Activated T-helper 17 cell treated with anti-CD3 and anti-CD28 coated beads, Interleukin-2, amount 50 U/mL, for 72 hours (primary cell): ENCODE data around the gene COX10. TPM values are rescaled to one million over a fixed set of nuclear protein-coding genes. Genes with fewer than 3 reads are reported as not detected.
"Not testable (repeated sequence)": the region's sequence is repeated elsewhere in the genome, so short reads cannot be mapped to it uniquely, and the experiment has no call there.

Source experiments
- ATAC-seq: fragments of 150-1000 bp; cut with Tn5 transposase; replicated peaks from 2 replicates; pipeline ENCODE4 v1.10.0; 2021; ENCODE audit warnings: mild to moderate bottlenecking, moderate library complexity
- H3K27ac Mint-ChIP-seq: one replicate; pipeline ENCODE4 v1.8.0; 2022; ENCODE audit warnings: mixed read lengths
- H3K27me3 Mint-ChIP-seq: one replicate; pipeline ENCODE4 v1.8.0; 2022; ENCODE audit warnings: mixed read lengths
- H3K36me3 Mint-ChIP-seq: one replicate; pipeline ENCODE4 v1.8.0; 2022; ENCODE audit warnings: low read depth, mild to moderate bottlenecking, mixed read lengths
- H3K4me1 Mint-ChIP-seq: one replicate; pipeline ENCODE4 v1.8.0; 2022; ENCODE audit warnings: mixed read lengths
- H3K4me3 Mint-ChIP-seq: one replicate; pipeline ENCODE4 v1.8.0; 2022; ENCODE audit warnings: mild to moderate bottlenecking, mixed read lengths
- H3K9me3 Mint-ChIP-seq: one replicate; pipeline ENCODE4 v1.8.0; 2022; ENCODE audit warnings: mixed read lengths
- total RNA-seq, 2 donors: library from RNA; stranded (reverse); gene quantifications; one replicate each; pipeline ENCODE4 v1.2.3, GENCODE V29; 2022

Gene COX10
- total RNA-seq, 2 donors from 2014 or later = 16.0 to 30.1 TPM

DNA sequence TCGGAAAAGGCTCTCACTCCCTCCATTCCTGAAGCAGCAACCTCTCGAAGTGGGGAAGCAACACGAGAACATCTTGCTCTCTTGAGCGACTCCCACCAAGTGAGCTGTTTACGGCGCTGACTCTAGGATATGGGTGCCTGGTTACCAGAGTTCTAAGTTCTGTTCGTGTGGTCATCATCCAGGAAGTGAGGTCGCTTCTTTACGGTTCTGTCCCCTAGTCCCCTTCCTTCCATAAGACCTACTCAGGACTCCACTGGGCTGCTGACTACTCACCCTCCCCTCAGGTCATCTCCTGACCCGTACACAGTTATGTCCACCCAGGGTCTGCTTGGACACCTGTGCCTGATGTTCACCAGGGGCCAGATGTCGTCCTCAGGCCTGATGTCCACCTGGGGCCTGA lies 167.5 kb downstream of the COX10 start, which contains the start of gene CDRT15:
Gene CDRT15 (minus strand): TSS at position 101 of the 400 bp plus-strand sequence. CDS start 29 bp downstream, at position 72.
- not testable (repeated sequence) for H3K27ac Mint-ChIP-seq, ATAC-seq, H3K36me3 Mint-ChIP-seq, H3K4me1 Mint-ChIP-seq, H3K4me3 Mint-ChIP-seq, H3K27me3 Mint-ChIP-seq, H3K9me3 Mint-ChIP-seq

DNA sequence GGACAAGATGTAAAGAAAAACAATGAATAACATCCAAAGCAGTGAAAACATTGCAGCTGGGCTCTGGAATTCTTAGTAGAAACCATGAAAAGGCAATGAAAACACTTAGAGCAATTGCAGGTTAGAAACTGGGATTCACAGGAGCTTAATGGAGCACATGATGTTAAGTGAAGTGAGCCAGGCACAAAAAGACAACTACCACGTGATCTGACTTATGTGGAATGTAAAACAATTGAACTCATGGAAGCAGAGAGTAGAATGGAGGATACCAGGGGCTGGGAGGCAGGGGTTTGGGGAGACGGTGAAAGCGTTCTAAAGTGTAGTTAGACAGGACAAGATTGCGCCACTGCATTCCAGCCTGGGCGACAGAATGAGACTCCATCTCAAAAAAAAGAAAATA lies 170.0 kb downstream of the COX10 start:
- H3K36me3 Mint-ChIP-seq, H3K9me3 Mint-ChIP-seq, H3K27ac Mint-ChIP-seq, H3K4me3 Mint-ChIP-seq, ATAC-seq, H3K27me3 Mint-ChIP-seq, H3K4me1 Mint-ChIP-seq: not testable (repeated sequence)

DNA sequence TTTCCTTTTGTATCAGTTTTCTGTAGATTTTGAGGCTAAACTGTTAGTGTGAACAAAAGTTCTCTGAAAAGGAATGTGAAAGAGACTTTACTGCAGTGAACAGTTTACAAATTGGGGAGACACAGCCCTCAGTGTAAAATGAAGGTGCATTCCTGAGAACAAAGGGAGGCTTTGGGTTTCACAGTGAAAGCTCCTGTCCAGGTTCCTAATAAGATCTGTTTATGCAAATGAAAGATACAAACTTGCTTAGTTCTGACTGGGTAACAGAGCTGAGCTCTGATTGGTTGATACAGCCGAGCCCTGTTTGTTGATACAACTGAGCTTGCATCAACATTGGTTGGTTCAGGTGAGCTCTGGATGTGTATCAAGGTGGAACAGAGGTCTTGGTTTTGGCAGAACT lies 175.7 kb downstream of the COX10 start:
- no peak for ATAC-seq
- Mint-ChIP-seq H3K4me1 (no peaks in the 10 kb centered on the region), H3K36me3 (no peaks in the 10 kb centered on the region), H3K9me3 (no peaks in the 10 kb centered on the region), H3K27ac (no peak overlapping the region), H3K4me3 (no peak overlapping the region), H3K27me3 (no peaks in the 10 kb centered on the region)

DNA sequence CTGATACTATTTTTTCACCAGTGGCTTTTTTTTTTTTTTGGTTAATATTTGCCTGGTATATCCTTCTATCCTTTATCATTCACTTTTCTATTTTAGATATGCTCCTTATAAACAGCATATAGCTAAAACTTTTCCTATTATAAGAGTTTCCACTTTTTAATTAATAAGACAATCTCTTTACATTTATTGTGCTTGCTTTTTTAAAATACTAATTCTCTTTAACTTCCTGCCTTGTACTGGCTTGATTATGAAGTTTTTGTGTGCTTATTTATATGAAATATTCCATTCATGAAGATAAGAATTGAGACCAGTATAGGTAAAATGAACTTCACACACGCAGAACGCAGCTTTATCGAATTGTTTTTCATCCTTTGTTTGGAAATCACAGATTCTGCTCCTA lies 176.3 kb downstream of the COX10 start:
- no peak overlapping the region for H3K27ac Mint-ChIP-seq
- no peaks in the 10 kb centered on the region for H3K36me3 Mint-ChIP-seq
- no peaks in the 10 kb centered on the region for H3K9me3 Mint-ChIP-seq
- ATAC-seq = no peak
- H3K4me3 Mint-ChIP-seq = no peak overlapping the region
- H3K4me1 Mint-ChIP-seq = no peaks in the 10 kb centered on the region
- H3K27me3 Mint-ChIP-seq = no peaks in the 10 kb centered on the region

Other genes with a start within 250 kb of the COX10 start
- gene CDRT15, start 167.4 kb downstream of the COX10 start, total RNA-seq = not detected
- 10 to 100 TPM; 10.7 to 14.5 TPM for gene HS3ST3B1, start 231.6 kb downstream of the COX10 start, total RNA-seq